Left cardiac atrium (tissue), 4 donors: Measurements from ENCODE around the gene ADAMTS16. TPM values are rescaled to one million over a fixed set of nuclear protein-coding genes. Genes with fewer than 3 reads are reported as not detected.
A peak's percentile ranks its signal among the peaks of the same experiment; 100 is the strongest.

ENCODE experiments used
- ATAC-seq, 2 donors: fragments of 200-7000 bp; cut with Tn5 transposase; one replicate each; pipeline ENCODE4 v1.9.1; 2020; ENCODE audit warnings: mild to moderate bottlenecking in 2 of 2, moderate library complexity in 2 of 2
- DNase-seq: peaks from one replicate; pipeline ENCODE4 v3.0.0-alpha.2; 2020
- intact Hi-C, 2 donors: fragments of 100-400 bp; cut with DNase I; formaldehyde crosslinking; loops; one replicate each; pipeline versions ENCODE4 v1.14.1 to v1.15.1; 2022 to 2023
- total RNA-seq, 2 donors: library from RNA; stranded (reverse); fragmentation: NEBNext Ultra II Directional; extraction: Animal tissue kit (Norgen Biotek cat#: 25700); gene quantifications; one replicate each; pipeline ENCODE4 v1.2.1, GENCODE V29; 2021
- donor health status: DM: no; HTN: yes; CAD: no.
- donor health status: DM: no; HTN: yes; CAD: no; lungs with severe emphysema.
- donor health status: DM: yes; HTN: yes; CAD: no.
- donor health status: Dilated cardiomyopathy.

The ADAMTS16 gene
- total RNA-seq, 2 donors from 2014 or later = 0.27 TPM; not detected in 1

- intact Hi-C loops = loop anchor here (1.0 to 10.0 kb wide), 3 partner anchors 256 to 278 kb away; no protein-coding TSS in a partner anchor
- ATAC-seq (no peak), DNase-seq (no peak)
Observed at GRCh38 chr5:5141339-5141599, 1.1 kb downstream of the ADAMTS16 start.

- DNase-seq (peak; percentile 44), ATAC-seq (peak in 1 of 2 donors; percentile 46)
- intact Hi-C loops = loop anchor here (1.0 to 10.0 kb wide), 4 partner anchors 255 to 277 kb away; no protein-coding TSS in a partner anchor
Observed at GRCh38 chr5:5141625-5142525, 1.7 kb downstream of the ADAMTS16 start.

GRCh38 chr5:5144441-5144840, 4.3 kb downstream of the ADAMTS16 start:
- DNase-seq (no peak), ATAC-seq (no peak)
- intact Hi-C loops = loop anchor here (5.0 to 10.0 kb wide), 2 partner anchors 253 to 270 kb away; no protein-coding TSS in a partner anchor

- DNase-seq (no peak), ATAC-seq (no peak)
- intact Hi-C loops = loop anchor here in 1 of 2 donors (10.0 kb wide), 1 partner anchor 271 kb away; no protein-coding TSS in a partner anchor
Observed at GRCh38 chr5:5145651-5146529, 5.8 kb downstream of the ADAMTS16 start.

- DNase-seq = no peak
- intact Hi-C loops = loop anchor here in 1 of 2 donors (10.0 kb wide), 1 partner anchor 272 kb away; no protein-coding TSS in a partner anchor
- ATAC-seq = no peak
Observed at GRCh38 chr5:5146530-5147160, 6.5 kb downstream of the ADAMTS16 start.

GRCh38 chr5:5149154-5149553, 9.0 kb downstream of the ADAMTS16 start:
- ATAC-seq (no peak), DNase-seq (no peak)
- intact Hi-C loops = loop anchor here in 1 of 2 donors (10.0 kb wide), 1 partner anchor 274 kb away; no protein-coding TSS in a partner anchor

- DNase-seq = no peak
- no peak for ATAC-seq
- intact Hi-C loops = no loop called here
Observed at GRCh38 chr5:5150667-5151066, 10.5 kb downstream of the ADAMTS16 start.

- no peak for ATAC-seq
- intact Hi-C loops = no loop called here
- DNase-seq = no peak
Observed at GRCh38 chr5:5154733-5155132, 14.6 kb downstream of the ADAMTS16 start.

GRCh38 chr5:5155617-5156016, 15.5 kb downstream of the ADAMTS16 start:
- DNase-seq (no peak), ATAC-seq (no peak)
- intact Hi-C loops = no loop called here

GRCh38 chr5:5156471-5157082, 16.4 kb downstream of the ADAMTS16 start:
- intact Hi-C loops = no loop called here
- peak in 1 of 2 donors; percentile 36 for ATAC-seq
- no peak for DNase-seq

GRCh38 chr5:5158472-5158895, 18.4 kb downstream of the ADAMTS16 start:
- ATAC-seq (peak in 1 of 2 donors; percentile 40), DNase-seq (no peak)
- intact Hi-C loops = no loop called here

GRCh38 chr5:5159282-5160103, 19.4 kb downstream of the ADAMTS16 start:
- ATAC-seq = no peak
- no peak for DNase-seq
- intact Hi-C loops = no loop called here

GRCh38 chr5:5164163-5164562, 24.0 kb downstream of the ADAMTS16 start:
- no peak for DNase-seq
- intact Hi-C loops = no loop called here
- no peak for ATAC-seq

GRCh38 chr5:5165541-5166002, 25.4 kb downstream of the ADAMTS16 start:
- intact Hi-C loops = no loop called here
- no peak for ATAC-seq
- no peak for DNase-seq

- DNase-seq (no peak), ATAC-seq (no peak)
- intact Hi-C loops = no loop called here
Observed at GRCh38 chr5:5169466-5169865, 29.3 kb downstream of the ADAMTS16 start.

- no peak for DNase-seq
- intact Hi-C loops = no loop called here
Observed at GRCh38 chr5:5178136-5178535, 38.0 kb downstream of the ADAMTS16 start.

GRCh38 chr5:5178580-5178979, 38.5 kb downstream of the ADAMTS16 start:
- ATAC-seq = no peak
- intact Hi-C loops = no loop called here
- DNase-seq = no peak

More at GRCh38 chr5:5178136-5178535, 38.0 kb downstream of the ADAMTS16 start:
- ATAC-seq = no peak

GRCh38 chr5:5179079-5179478, 38.9 kb downstream of the ADAMTS16 start:
- intact Hi-C loops = no loop called here
- DNase-seq (no peak), ATAC-seq (no peak)
